ENCODE data around the gene RPL15.

GRCh38 chr3:23909341-23909740, 7.6 kb upstream of the RPL15 start:
- TF ChIP-seq EZH2 (IDR thresholded peaks at IDR 0.05; ENCODE audit: low read length) = no peak
- no peak for TF ChIP-seq CTCF (optimal IDR thresholded peaks at IDR 0.05 in 1 of 3, IDR thresholded peaks at IDR 0.05 in 1 of 3, conservative IDR thresholded peaks at IDR 0.05 in 1 of 3; ENCODE audit: extremely low read depth in 1 of 3, insufficient read depth in 2 of 3, low read length in 3 of 3)
